B cell (primary cell): ENCODE data around the gene PRPF19.

ENCODE experiments used
- EZH2 ChIP-seq: IDR thresholded peaks from 2 replicates; pipeline ENCODE4 v1.6.1; 2012; ENCODE audit warnings: borderline replicate concordance, low read depth, mild to moderate bottlenecking, moderate library complexity, low read length; ENCODE audit not compliant: insufficient read depth, poor library complexity, severe bottlenecking
- TF ChIP-seq, protein P1 (sequence below): fragments of 200-600 bp; IDR thresholded peaks from one replicate; pipeline ENCODE4 v1.8.0; 2022; ENCODE audit warnings: antibody characterized with exemption, mild to moderate bottlenecking

DNA sequence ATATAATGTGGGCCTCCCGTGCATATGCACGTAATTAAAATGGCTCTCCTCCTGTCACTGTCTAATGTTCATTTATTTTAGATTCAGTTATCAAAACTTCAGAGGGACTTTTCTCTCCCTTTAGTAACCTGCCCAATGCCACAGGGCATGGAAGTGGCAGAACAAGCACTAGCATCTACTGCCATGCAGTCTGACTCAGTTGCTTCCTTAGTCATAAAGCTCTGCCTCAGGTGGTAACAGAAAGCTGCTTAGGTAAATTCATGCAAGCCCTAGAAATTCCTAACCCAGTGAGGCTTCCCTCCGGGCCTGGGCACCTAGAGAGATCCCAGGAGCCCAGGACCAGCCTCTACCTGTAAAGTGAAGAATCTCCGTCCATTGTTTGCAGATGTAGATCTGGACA lies 8.9 kb downstream of the PRPF19 start:
- TF ChIP-seq, protein P1, sequence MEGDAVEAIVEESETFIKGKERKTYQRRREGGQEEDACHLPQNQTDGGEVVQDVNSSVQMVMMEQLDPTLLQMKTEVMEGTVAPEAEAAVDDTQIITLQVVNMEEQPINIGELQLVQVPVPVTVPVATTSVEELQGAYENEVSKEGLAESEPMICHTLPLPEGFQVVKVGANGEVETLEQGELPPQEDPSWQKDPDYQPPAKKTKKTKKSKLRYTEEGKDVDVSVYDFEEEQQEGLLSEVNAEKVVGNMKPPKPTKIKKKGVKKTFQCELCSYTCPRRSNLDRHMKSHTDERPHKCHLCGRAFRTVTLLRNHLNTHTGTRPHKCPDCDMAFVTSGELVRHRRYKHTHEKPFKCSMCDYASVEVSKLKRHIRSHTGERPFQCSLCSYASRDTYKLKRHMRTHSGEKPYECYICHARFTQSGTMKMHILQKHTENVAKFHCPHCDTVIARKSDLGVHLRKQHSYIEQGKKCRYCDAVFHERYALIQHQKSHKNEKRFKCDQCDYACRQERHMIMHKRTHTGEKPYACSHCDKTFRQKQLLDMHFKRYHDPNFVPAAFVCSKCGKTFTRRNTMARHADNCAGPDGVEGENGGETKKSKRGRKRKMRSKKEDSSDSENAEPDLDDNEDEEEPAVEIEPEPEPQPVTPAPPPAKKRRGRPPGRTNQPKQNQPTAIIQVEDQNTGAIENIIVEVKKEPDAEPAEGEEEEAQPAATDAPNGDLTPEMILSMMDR: no peak
- TF ChIP-seq EZH2: no peak
